HG03565 (cell line): ENCODE results near the gene TBC1D1.
"Not testable (repeated sequence)": the region's sequence is repeated elsewhere in the genome, so short reads cannot be mapped to it uniquely, and the experiment has no call there.

Experiments used
- ATAC-seq: cut with Tn5 transposase; IDR thresholded peaks from one replicate; pipeline ENCODE4 v1.9.1; 2021; ENCODE audit warnings: mild to moderate bottlenecking, moderate library complexity; ENCODE audit not compliant: unreplicated experiment

The TBC1D1 gene

GRCh38 chr4:37960679-37961450 lies 70.0 kb downstream of the TBC1D1 start:
- no peak for ATAC-seq

- peak; percentile 70 for ATAC-seq
These were observed 74.0 kb downstream of the TBC1D1 start for GRCh38 chr4:37964734-37965457.

GRCh38 chr4:37966044-37966443 lies 75.2 kb downstream of the TBC1D1 start:
- ATAC-seq = no peak

GRCh38 chr4:37967736-37968135 lies 76.9 kb downstream of the TBC1D1 start:
- ATAC-seq = no peak

- ATAC-seq = no peak
These were observed 77.9 kb downstream of the TBC1D1 start for GRCh38 chr4:37968747-37969146.

- ATAC-seq = no peak
These were observed 79.8 kb downstream of the TBC1D1 start for GRCh38 chr4:37970702-37971101.

GRCh38 chr4:37971202-37971601 lies 80.3 kb downstream of the TBC1D1 start:
- no peak for ATAC-seq

GRCh38 chr4:37973441-37973840 lies 82.6 kb downstream of the TBC1D1 start:
- ATAC-seq = no peak

- not testable (repeated sequence) for ATAC-seq
These were observed 84.5 kb downstream of the TBC1D1 start for GRCh38 chr4:37975321-37975822.

GRCh38 chr4:37976507-37976906 lies 85.6 kb downstream of the TBC1D1 start:
- no peak for ATAC-seq

GRCh38 chr4:37976991-37977470 lies 86.1 kb downstream of the TBC1D1 start:
- ATAC-seq = peak; percentile 45

GRCh38 chr4:37977471-37978247 lies 86.8 kb downstream of the TBC1D1 start:
- peak; percentile 47 for ATAC-seq

GRCh38 chr4:37978248-37978924 lies 87.5 kb downstream of the TBC1D1 start:
- peak; percentile 19 for ATAC-seq

- no peak for ATAC-seq
These were observed 89.4 kb downstream of the TBC1D1 start for GRCh38 chr4:37980246-37980645.

- ATAC-seq = no peak
These were observed 90.5 kb downstream of the TBC1D1 start for GRCh38 chr4:37981425-37981824.

GRCh38 chr4:37981844-37982720 lies 91.2 kb downstream of the TBC1D1 start:
- ATAC-seq = no peak

GRCh38 chr4:37982736-37983135 lies 91.9 kb downstream of the TBC1D1 start:
- no peak for ATAC-seq

GRCh38 chr4:37983951-37984350 lies 93.1 kb downstream of the TBC1D1 start:
- ATAC-seq = no peak

- no peak for ATAC-seq
These were observed 94.9 kb downstream of the TBC1D1 start for GRCh38 chr4:37985730-37986275.
